IPS-18c (cell line): ENCODE results near the gene SESTD1.

Experiments used
- H3K4me3 ChIP-seq: 2 replicates; pipeline ENCODE4 v1.7.0; 2013; ENCODE audit warnings: low read depth, mild to moderate bottlenecking, low read length, moderate library complexity; ENCODE audit not compliant: insufficient read depth
- H3K9me3 ChIP-seq: one replicate; pipeline ENCODE4 v1.6.1; 2013; ENCODE audit warnings: mild to moderate bottlenecking, low read length, moderate library complexity; ENCODE audit not compliant: control insufficient read depth, insufficient read depth

SESTD1 gene

GRCh38 chr2:179273461-179273962, 8.9 kb upstream of the SESTD1 start:
- H3K4me3 ChIP-seq, result no peak overlapping the region
- H3K9me3 ChIP-seq, result no peaks in the 10 kb centered on the region

- Histone ChIP-seq H3K9me3 (no peaks in the 10 kb centered on the region), H3K4me3 (no peak overlapping the region)
These were observed 8.0 kb upstream of the SESTD1 start for GRCh38 chr2:179272406-179273192.

GRCh38 chr2:179270689-179271088, 6.1 kb upstream of the SESTD1 start:
- Histone ChIP-seq H3K4me3 (no peak overlapping the region), H3K9me3 (no peaks in the 10 kb centered on the region)

- H3K9me3 ChIP-seq, result peaks cover 5% of the 10 kb centered on the region
- no peak overlapping the region for H3K4me3 ChIP-seq
These were observed 3.8 kb upstream of the SESTD1 start for GRCh38 chr2:179268277-179268925.

DNA sequence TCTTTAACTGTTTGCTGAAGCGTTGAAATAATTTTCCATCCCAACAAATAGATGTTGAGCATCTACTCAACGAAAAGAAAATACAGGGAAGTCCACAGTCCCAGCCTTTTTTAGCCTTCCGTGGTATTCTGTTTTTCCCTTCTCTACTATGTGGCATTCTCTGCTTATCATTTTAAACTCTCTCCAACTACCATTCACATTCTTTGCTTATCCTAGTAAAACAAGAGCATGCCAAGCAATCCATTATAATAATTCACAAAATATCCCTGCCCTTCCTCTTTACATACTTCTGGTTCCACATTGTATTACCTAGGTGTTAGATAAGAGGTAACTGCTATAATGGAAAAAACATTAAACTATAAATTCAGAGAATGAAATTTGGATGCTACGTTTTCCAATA, 1.6 kb upstream of the SESTD1 start:
- H3K4me3 ChIP-seq, result no peak overlapping the region
- peaks cover 5% of the 10 kb centered on the region for H3K9me3 ChIP-seq

- H3K4me3 ChIP-seq, result peak overlapping the region; percentile 82
- peaks cover 5% of the 10 kb centered on the region for H3K9me3 ChIP-seq
These were observed 464 bp upstream of the SESTD1 start for GRCh38 chr2:179265082-179265510.

DNA sequence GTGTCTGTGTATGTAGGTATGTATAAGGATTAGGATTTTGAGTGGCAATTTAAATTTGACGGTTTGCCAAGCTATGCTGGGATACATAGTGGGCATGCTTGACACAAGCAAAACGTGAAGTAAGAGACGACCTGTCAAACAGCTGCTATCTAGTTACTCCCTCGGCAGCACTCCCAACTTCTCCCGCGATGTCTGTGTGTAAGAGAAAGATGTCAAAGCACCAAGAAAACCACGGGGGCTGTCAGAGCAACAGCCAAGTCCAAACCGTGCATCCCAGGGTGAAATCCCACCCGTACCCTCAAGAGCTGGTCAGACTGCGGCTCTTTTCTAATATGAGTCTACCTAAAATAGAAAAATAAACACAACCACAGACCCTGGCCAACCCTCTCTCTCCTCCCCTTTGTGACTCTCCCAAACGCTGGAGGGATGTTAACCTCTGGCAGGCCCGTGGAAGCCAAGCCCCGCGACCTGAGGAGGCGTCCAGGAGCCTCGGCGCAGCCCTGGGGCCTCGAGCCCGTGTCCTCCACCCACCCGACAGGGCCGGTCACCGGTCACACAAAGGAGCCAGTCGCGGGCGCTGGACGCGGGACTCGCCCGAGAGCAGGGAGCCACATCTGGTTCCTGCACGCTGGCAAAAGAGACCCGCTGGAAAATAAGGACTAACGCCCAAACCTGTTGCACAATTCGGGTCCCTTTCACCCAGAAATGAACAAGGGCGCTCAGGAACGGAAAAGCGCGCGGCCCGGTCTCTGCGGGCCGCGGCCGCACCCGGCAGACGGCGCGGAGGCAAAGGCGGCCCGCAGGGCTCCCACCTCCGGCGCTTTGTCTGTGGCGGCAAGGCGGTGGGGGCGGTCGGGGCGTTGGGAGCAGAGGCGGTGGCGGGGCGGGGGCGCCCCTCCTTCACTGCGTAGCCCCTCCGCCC, 925 bp downstream of the SESTD1 start:
- H3K9me3 ChIP-seq, result peaks cover 5% of the 10 kb centered on the region
- H3K4me3 ChIP-seq, result peak overlapping the region; percentile 82

DNA sequence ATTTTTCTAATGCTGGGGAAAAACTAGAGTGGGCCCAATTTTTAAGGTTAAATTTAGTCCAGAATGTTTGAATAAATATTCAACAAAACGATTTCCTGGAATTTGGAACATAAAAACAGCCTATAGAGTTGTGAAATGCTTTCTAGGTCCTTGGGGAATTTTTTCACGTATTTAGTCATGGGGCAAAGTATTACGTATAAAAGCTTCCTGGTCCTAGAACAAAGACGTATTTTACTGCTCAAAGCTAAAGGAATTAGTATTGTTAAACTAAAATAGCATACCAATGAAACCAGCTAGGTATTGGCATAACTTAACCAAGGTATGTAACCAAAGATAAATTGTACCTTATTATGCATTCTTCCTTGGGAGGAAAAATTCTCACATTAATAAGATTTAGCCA, 1.6 kb downstream of the SESTD1 start:
- peak overlapping the region; percentile 82; the same call in 1 of the 2 replicates for H3K4me3 ChIP-seq
- peaks cover 5% of the 10 kb centered on the region for H3K9me3 ChIP-seq

- Histone ChIP-seq H3K9me3 (peaks cover 5% of the 10 kb centered on the region), H3K4me3 (no peak overlapping the region)
These were observed 2.5 kb downstream of the SESTD1 start for GRCh38 chr2:179262077-179262660.

DNA sequence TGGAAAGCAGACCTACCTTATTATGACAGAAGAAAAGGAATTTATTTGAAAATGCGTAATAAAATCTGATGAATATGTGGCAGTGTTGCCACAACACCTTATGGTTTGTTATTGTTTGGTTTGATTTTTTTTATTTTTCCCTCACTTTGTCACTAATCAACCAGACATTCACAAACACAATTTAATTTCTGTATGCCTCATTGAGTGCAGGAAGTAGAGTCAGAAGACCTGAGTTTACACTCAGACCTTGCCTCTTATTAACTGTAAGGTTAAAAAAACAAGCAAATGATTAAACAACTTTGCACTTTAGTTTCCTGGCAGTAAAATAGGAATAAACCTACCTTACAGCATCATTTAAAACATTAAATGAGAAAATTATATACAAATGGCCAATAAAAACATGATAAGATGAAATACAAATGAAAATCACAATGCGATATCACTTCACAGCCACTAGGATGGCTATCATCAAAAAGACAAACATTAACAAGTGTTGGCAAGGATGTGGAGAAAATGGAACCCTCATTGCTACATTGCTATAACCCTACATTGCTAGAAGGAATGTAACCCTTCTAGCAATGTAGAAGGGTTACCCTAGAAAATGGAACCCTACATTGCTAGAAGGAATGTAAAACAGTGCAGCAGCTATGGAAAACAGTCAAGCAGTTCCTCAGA, 3.3 kb downstream of the SESTD1 start:
- H3K9me3 ChIP-seq, result peaks cover 5% of the 10 kb centered on the region
- H3K4me3 ChIP-seq, result no peak overlapping the region

- Histone ChIP-seq H3K9me3 (peaks cover 5% of the 10 kb centered on the region), H3K4me3 (no peak overlapping the region)
These were observed 4.4 kb downstream of the SESTD1 start for GRCh38 chr2:179260224-179260623.

DNA sequence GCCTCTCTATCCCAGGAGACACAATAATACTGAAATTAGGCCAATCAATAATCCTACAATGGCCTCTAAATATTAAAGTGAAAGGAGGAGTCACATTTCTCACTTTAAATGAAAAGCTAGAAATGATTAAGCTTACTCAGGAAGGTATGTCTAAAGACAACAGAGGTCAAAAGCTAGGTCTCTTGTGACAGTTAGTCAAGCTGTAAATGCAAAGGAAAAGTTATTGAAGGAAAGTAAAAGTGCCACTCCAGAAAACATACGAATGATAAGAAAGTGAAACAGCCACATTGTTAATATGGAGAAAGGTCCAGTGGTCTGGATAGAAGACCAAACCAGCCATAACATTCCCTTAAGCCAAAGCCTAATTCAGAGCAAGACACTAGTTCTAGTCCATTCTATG, 9.5 kb downstream of the SESTD1 start:
- H3K9me3 ChIP-seq, result no peaks in the 10 kb centered on the region
- H3K4me3 ChIP-seq, result no peak overlapping the region

- no peaks in the 10 kb centered on the region for H3K9me3 ChIP-seq
- H3K4me3 ChIP-seq, result no peak overlapping the region
These were observed 11.4 kb downstream of the SESTD1 start for GRCh38 chr2:179253226-179253625.

DNA sequence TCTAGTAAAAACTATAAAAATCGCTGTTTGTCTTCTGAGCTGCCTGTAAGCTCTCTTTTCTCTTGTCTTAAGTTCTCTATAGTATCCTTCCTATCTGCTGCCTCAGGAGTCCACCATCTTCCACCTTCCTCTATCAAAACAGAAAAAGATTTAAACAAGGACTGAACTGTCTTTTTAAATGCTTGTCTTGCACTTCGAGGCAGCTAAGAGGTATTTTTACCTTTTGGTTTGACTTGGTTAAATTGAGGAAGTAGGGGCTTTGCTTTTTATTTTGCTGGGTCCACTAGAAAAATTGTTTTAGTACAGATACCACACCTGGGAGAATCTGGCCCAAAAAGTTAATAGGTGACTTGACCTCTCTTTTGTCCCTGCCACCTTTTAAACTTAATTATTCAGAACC, 12.2 kb downstream of the SESTD1 start:
- Histone ChIP-seq H3K9me3 (no peaks in the 10 kb centered on the region), H3K4me3 (no peak overlapping the region)

- H3K4me3 ChIP-seq, result no peak overlapping the region
- no peaks in the 10 kb centered on the region for H3K9me3 ChIP-seq
These were observed 12.8 kb downstream of the SESTD1 start for GRCh38 chr2:179251870-179252269.

DNA sequence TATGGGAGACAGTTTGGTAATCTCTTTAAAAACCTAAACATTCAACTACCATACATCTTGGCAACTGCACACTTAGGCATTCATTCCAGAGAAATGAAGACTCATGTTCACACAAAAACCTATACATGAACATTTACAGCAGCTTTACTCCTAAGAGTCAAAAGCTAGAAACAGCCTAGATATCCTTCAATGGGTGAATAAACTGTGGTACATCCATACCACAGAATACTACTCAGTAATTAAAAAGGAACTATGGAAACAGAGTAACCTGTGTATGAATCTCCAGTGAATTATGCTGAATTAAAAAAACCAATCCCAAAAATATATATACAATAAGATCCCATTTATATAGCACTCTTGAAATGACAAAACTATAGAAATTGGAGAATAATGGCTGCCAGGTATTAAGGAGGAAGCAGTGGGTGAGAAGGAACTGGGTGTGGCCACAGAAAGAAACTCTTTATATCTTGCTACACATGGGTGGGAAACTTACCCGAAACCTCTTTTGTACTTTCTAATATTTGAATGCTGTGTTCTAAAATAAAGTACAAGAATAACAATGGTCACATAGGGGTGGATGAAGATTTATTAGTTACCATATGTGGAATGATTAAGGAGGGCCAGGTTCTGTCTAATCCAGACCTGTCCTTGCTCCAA, 13.7 kb downstream of the SESTD1 start:
- H3K9me3 ChIP-seq, result no peaks in the 10 kb centered on the region
- H3K4me3 ChIP-seq, result no peak overlapping the region
